Measurements from ENCODE around the gene TMEM131L.

DNA sequence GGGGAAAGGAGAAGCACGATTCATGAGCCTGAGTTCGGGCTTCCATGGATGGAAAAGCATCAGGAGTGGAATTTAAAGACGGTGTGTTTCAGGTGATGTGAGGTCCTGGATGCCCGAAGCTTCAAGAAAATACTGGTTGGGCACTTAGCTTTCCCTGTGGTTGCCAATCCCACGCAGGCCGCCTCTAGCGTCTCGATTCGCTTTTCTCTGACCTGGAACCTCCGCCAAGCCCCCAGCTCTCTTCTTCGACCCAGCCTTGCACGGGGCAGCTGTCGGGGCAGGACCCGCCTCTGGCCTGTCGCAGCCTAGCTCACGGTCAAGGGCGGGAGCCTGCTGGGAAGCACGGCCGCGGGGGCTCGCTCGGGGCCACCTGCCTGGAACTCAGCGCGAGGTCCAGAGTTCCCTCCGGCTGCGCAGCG is 217.6 kb downstream of the TMEM131L start:
- no peak for TF ChIP-seq CTCF (IDR thresholded peaks at IDR 0.05)
- no peak for TF ChIP-seq POLR2A (IDR thresholded peaks at IDR 0.05)

Data from adrenal gland (tissue), 5 donors.